ENCODE results near the gene PMM2.

PMM2 gene

GRCh38 chr16:8850279-8850885, 52.7 kb downstream of the PMM2 start:
- no peak for DNase-seq (ENCODE audit: low read depth, low spot score)

- no peak for DNase-seq (ENCODE audit: low read depth, low spot score)
Observed at GRCh38 chr16:8851761-8852403, 54.2 kb downstream of the PMM2 start.

- no peak for DNase-seq (ENCODE audit: low read depth, low spot score)
Observed at GRCh38 chr16:8852534-8852933, 54.9 kb downstream of the PMM2 start.

GRCh38 chr16:8853150-8853549, 55.5 kb downstream of the PMM2 start:
- DNase-seq (ENCODE audit: low read depth, low spot score) = no peak

GRCh38 chr16:8853611-8854010, 56.0 kb downstream of the PMM2 start:
- DNase-seq (ENCODE audit: low read depth, low spot score) = no peak

GRCh38 chr16:8854298-8854948, 56.8 kb downstream of the PMM2 start:
- DNase-seq (ENCODE audit: low read depth, low spot score) = no peak

GRCh38 chr16:8855051-8855786, 57.6 kb downstream of the PMM2 start:
- no peak for DNase-seq (ENCODE audit: low read depth, low spot score)

- DNase-seq (ENCODE audit: low read depth, low spot score) = no peak
Observed at GRCh38 chr16:8855972-8856371, 58.3 kb downstream of the PMM2 start.

- DNase-seq (ENCODE audit: low read depth, low spot score) = no peak
Observed at GRCh38 chr16:8858994-8859912, 61.6 kb downstream of the PMM2 start.

GRCh38 chr16:8859913-8860881, 62.6 kb downstream of the PMM2 start:
- DNase-seq (ENCODE audit: low read depth, low spot score) = no peak

- no peak for DNase-seq (ENCODE audit: low read depth, low spot score)
Observed at GRCh38 chr16:8861563-8862308, 64.1 kb downstream of the PMM2 start.

GRCh38 chr16:8862309-8863130, 64.9 kb downstream of the PMM2 start:
- no peak for DNase-seq (ENCODE audit: low read depth, low spot score)

GRCh38 chr16:8863594-8864424, 66.2 kb downstream of the PMM2 start:
- DNase-seq (ENCODE audit: low read depth, low spot score) = no peak

GRCh38 chr16:8864480-8865110, 67.0 kb downstream of the PMM2 start:
- no peak for DNase-seq (ENCODE audit: low read depth, low spot score)

GRCh38 chr16:8865145-8865882, 67.7 kb downstream of the PMM2 start:
- DNase-seq (ENCODE audit: low read depth, low spot score) = no peak

- DNase-seq (ENCODE audit: low read depth, low spot score) = peak; percentile 78
Observed at GRCh38 chr16:8866118-8866883, 68.7 kb downstream of the PMM2 start.

Data from iPS DF 19.7 (cell line).